WTC11 (cell line): ENCODE data around the gene PRKCQ. TPM values are rescaled to one million over a fixed set of nuclear protein-coding genes. Genes with fewer than 3 reads are reported as not detected.

Source experiments
- ATAC-seq: fragments of 200-7000 bp; cut with Tn5 transposase; 2 replicates; pipeline ENCODE4 v1.10.0; 2021; ENCODE audit warnings: mild to moderate bottlenecking, moderate library complexity
- CTCF ChIA-PET: fragments of 300-600 bp; sonication (Branson Sonifier 250); formaldehyde crosslinking; loops from one replicate; lab custom pipeline; 2021; ENCODE audit warnings: antibody characterized with exemption; lab: Charles Lee
- POLR2A ChIA-PET: fragments of 350-600 bp; sonication (Branson Sonifier 250); formaldehyde crosslinking; loops from one replicate; lab custom pipeline; 2021; ENCODE audit warnings: antibody characterized with exemption; lab: Charles Lee
- DNase-seq: peaks from one replicate; pipeline ENCODE4 v3.0.0; 2021; ENCODE audit warnings: low spot score
- H3K27ac Mint-ChIP-seq: 2 replicates; pipeline ENCODE4 v1.8.0; 2021; ENCODE audit warnings: mixed read lengths
- H3K27me3 Mint-ChIP-seq: 2 replicates; pipeline ENCODE4 v1.8.0; 2021; ENCODE audit warnings: low read depth, mild to moderate bottlenecking, moderate library complexity, mixed read lengths
- H3K36me3 Mint-ChIP-seq: 2 replicates; pipeline ENCODE4 v1.8.0; 2021; ENCODE audit warnings: mixed read lengths
- H3K4me1 Mint-ChIP-seq: 2 replicates; pipeline ENCODE4 v1.8.0; 2022; ENCODE audit warnings: mixed read lengths
- H3K4me3 Mint-ChIP-seq: 2 replicates; pipeline ENCODE4 v1.8.0; 2021; ENCODE audit warnings: mild to moderate bottlenecking, moderate library complexity, mixed read lengths
- H3K9me3 Mint-ChIP-seq: 2 replicates; pipeline ENCODE4 v1.8.0; 2021; ENCODE audit warnings: mixed read lengths
- ATF1 ChIP-seq: sonication (generic); formaldehyde crosslinking; IDR thresholded peaks from 2 replicates; pipeline ENCODE4 v1.8.1; 2023; ENCODE audit warnings: mild to moderate bottlenecking, moderate library complexity, missing genetic modification reagents
- E2F5 ChIP-seq: sonication (generic); formaldehyde crosslinking; IDR thresholded peaks from 2 replicates; pipeline ENCODE4 v1.8.1; 2022; ENCODE audit warnings: mild to moderate bottlenecking, moderate library complexity, missing genetic modification reagents
- FOXP1 ChIP-seq: sonication (generic); formaldehyde crosslinking; IDR thresholded peaks from 2 replicates; pipeline ENCODE4 v1.8.0; 2022; ENCODE audit warnings: missing genetic modification reagents, mild to moderate bottlenecking, moderate library complexity, borderline replicate concordance
- FOXP4 ChIP-seq: sonication (generic); formaldehyde crosslinking; IDR thresholded peaks from 2 replicates; pipeline ENCODE4 v1.8.0; 2022; ENCODE audit warnings: mild to moderate bottlenecking, missing genetic modification reagents
- GABPB1 ChIP-seq: sonication (generic); formaldehyde crosslinking; IDR thresholded peaks from 2 replicates; pipeline ENCODE4 v1.8.1; 2023; ENCODE audit warnings: mild to moderate bottlenecking, missing genetic modification reagents
- HMGA2 ChIP-seq: fragments of 250-450 bp; sonication (Bioruptor Pico); IDR thresholded peaks from 2 replicates; pipeline ENCODE4 v1.4.0; 2021; ENCODE audit warnings: mild to moderate bottlenecking, moderate library complexity
- JAZF1 ChIP-seq: fragments of 250-450 bp; sonication (Bioruptor Pico); IDR thresholded peaks from 2 replicates; pipeline ENCODE4 v1.9.0; 2021; ENCODE audit warnings: moderate library complexity, mild to moderate bottlenecking, inconsistent platforms
- MYBL2 ChIP-seq: sonication (generic); formaldehyde crosslinking; IDR thresholded peaks from 2 replicates; pipeline ENCODE4 v1.8.1; 2023; ENCODE audit warnings: mild to moderate bottlenecking, moderate library complexity, missing genetic modification reagents
- NFE2L1 ChIP-seq: sonication (generic); formaldehyde crosslinking; IDR thresholded peaks from 2 replicates; pipeline ENCODE4 v1.8.1; 2023; ENCODE audit warnings: missing genetic modification reagents
- PRDM15 ChIP-seq: sonication (generic); formaldehyde crosslinking; IDR thresholded peaks from 2 replicates; pipeline ENCODE4 v1.8.0; 2022; ENCODE audit warnings: missing genetic modification reagents
- PREB ChIP-seq: sonication (generic); formaldehyde crosslinking; IDR thresholded peaks from 2 replicates; pipeline ENCODE4 v1.8.1; 2022; ENCODE audit warnings: mild to moderate bottlenecking, missing genetic modification reagents, moderate library complexity, borderline replicate concordance
- STAT6 ChIP-seq: sonication (generic); formaldehyde crosslinking; conservative IDR thresholded peaks from 2 replicates; pipeline ENCODE4 v1.8.1; 2023; ENCODE audit warnings: mild to moderate bottlenecking, low read depth, missing genetic modification reagents, moderate library complexity
- TEAD4 ChIP-seq: sonication (generic); formaldehyde crosslinking; IDR thresholded peaks from 2 replicates; pipeline ENCODE4 v1.8.0; 2022; ENCODE audit warnings: mild to moderate bottlenecking, missing genetic modification reagents
- ZNF281 ChIP-seq: sonication (generic); formaldehyde crosslinking; IDR thresholded peaks from 2 replicates; pipeline ENCODE4 v1.8.0; 2023; ENCODE audit warnings: mild to moderate bottlenecking, missing genetic modification reagents
- ZNF317 ChIP-seq: sonication (generic); formaldehyde crosslinking; IDR thresholded peaks from 2 replicates; pipeline ENCODE4 v1.8.1; 2023; ENCODE audit warnings: low read depth, mild to moderate bottlenecking, moderate library complexity, missing genetic modification reagents, borderline replicate concordance
- ZNF532 ChIP-seq: fragments of 250-450 bp; sonication (Bioruptor Pico); IDR thresholded peaks from 2 replicates; pipeline ENCODE4 v1.9.0; 2021; ENCODE audit warnings: mild to moderate bottlenecking, borderline replicate concordance
- total RNA-seq: library from RNA; stranded (reverse); gene quantifications from 3 replicates; pipeline ENCODE4 v1.2.3, GENCODE V29; 2021

Gene PRKCQ
- total RNA-seq, 1 experiment from 2014 or later = 8.7 TPM

GRCh38 chr10:6597478-6597877, 17.4 kb upstream of the PRKCQ start:
- H3K9me3 Mint-ChIP-seq = peaks cover 22% of the 10 kb centered on the region
- POLR2A ChIA-PET = no interaction called here
- TF ChIP-seq ZNF317 (CRISPR knock-in tag) (no peak), MYBL2 (CRISPR knock-in tag) (no peak), PRDM15 (no peak), STAT6 (CRISPR knock-in tag) (no peak), ZNF281 (CRISPR knock-in tag) (no peak), ZNF532 (CRISPR knock-in tag) (no peak)
- CTCF ChIA-PET = no interaction called here
- H3K27ac Mint-ChIP-seq = no peak overlapping the region
- H3K4me3 Mint-ChIP-seq = no peak overlapping the region
- DNase-seq (no peak), ATAC-seq (no peak)
- no peaks in the 10 kb centered on the region for H3K27me3 Mint-ChIP-seq
- H3K4me1 Mint-ChIP-seq = peaks cover 14% of the 10 kb centered on the region
- 0 out of 2 replicates have a peak, but pooled peaks cover 4% of the 10 kb centered on the region for H3K36me3 Mint-ChIP-seq

GRCh38 chr10:6595499-6595898, 15.4 kb upstream of the PRKCQ start:
- Mint-ChIP-seq H3K4me1 (peaks cover 12% of the 10 kb centered on the region; the same call in 1 of the 2 replicates), H3K9me3 (peaks cover 12% of the 10 kb centered on the region), H3K36me3 (0 out of 2 replicates have a peak, but pooled peaks cover 4% of the 10 kb centered on the region), H3K27ac (no peak overlapping the region), H3K4me3 (no peak overlapping the region), H3K27me3 (no peaks in the 10 kb centered on the region)
- ATAC-seq (no peak), DNase-seq (no peak)
- ChIA-PET CTCF (no interaction called here), POLR2A (no interaction called here)
- TF ChIP-seq HMGA2 (no peak), TEAD4 (CRISPR knock-in tag) (no peak), GABPB1 (CRISPR knock-in tag) (no peak), JAZF1 (CRISPR knock-in tag) (no peak), FOXP4 (CRISPR knock-in tag) (no peak), NFE2L1 (CRISPR knock-in tag) (no peak), PREB (CRISPR knock-in tag) (no peak), FOXP1 (no peak), ATF1 (CRISPR knock-in tag) (no peak), E2F5 (CRISPR knock-in tag) (no peak)
